ENCODE results near the gene CRABP2. TPM values are rescaled to one million over a fixed set of nuclear protein-coding genes. Genes with fewer than 3 reads are reported as not detected.

CRABP2 gene
- total and polyA plus RNA-seq, 2 of the 13 experiments (the other 11 are each of a cell fraction or from before 2014, with no cell fraction given), result 0.40 to 0.60 TPM

- TF ChIP-seq CEBPZ (IDR thresholded peaks at IDR 0.05; ENCODE audit: low read length), result no peak
- no peak for TF ChIP-seq KLF9 (CRISPR knock-in tag; IDR thresholded peaks at IDR 0.05; ENCODE audit: low read depth)
- no peak for TF ChIP-seq NKX3-1 (CRISPR knock-in tag; IDR thresholded peaks at IDR 0.05)
- no peak for TF ChIP-seq DNMT3B (CRISPR knock-in tag; conservative IDR thresholded peaks at IDR 0.05)
- TF ChIP-seq GABPA (IDR thresholded peaks at IDR 0.05; ENCODE audit: low read depth, low read length), result no peak
- peak; percentile 48; the same call in 1 of the 2 replicates for TF ChIP-seq GABPA (CRISPR knock-in tag; IDR thresholded peaks at IDR 0.05; ENCODE audit: low read depth)
- 0 out of 2 replicates have a peak, but pooled peaks have one; percentile 21 for TF ChIP-seq MEIS2 (CRISPR knock-in tag; IDR thresholded peaks at IDR 0.05)
- peak in 1 of 2 experiments; percentile 13; a peak in 1 of 4 replicates for TF ChIP-seq EP300 (IDR thresholded peaks at IDR 0.05; ENCODE audit: low read depth in 2 of 2, low read length in 2 of 2)
- TF ChIP-seq EP300 (CRISPR knock-in tag; IDR thresholded peaks at IDR 0.05; ENCODE audit: borderline replicate concordance), result no peak
- 0 out of 2 replicates have a peak, but pooled peaks have one; percentile 24 for TF ChIP-seq KMT2A (CRISPR knock-in tag; IDR thresholded peaks at IDR 0.05)
- TF ChIP-seq DBP (CRISPR knock-in tag; IDR thresholded peaks at IDR 0.05; ENCODE audit: not compliant biosample characterization), result no peak
- no peak for TF ChIP-seq TOE1 (CRISPR knock-in tag; IDR thresholded peaks at IDR 0.05)
- no peak for TF ChIP-seq ADNP (CRISPR knock-in tag; IDR thresholded peaks at IDR 0.05)
- no peak for TF ChIP-seq MIER2 (CRISPR knock-in tag; IDR thresholded peaks at IDR 0.05)
- no peak for TF ChIP-seq POGK (CRISPR knock-in tag; conservative IDR thresholded peaks at IDR 0.05)
- no peak for TF ChIP-seq GABPB1 (CRISPR knock-in tag; IDR thresholded peaks at IDR 0.05)
- no peak for TF ChIP-seq MIER3 (CRISPR knock-in tag; IDR thresholded peaks at IDR 0.05; ENCODE audit: borderline replicate concordance)
- TF ChIP-seq PCBP1 (IDR thresholded peaks at IDR 0.05; ENCODE audit: borderline replicate concordance, low read depth, low read length), result no peak
- no peak for TF ChIP-seq ARNT (IDR thresholded peaks at IDR 0.05)
- TF ChIP-seq ZFP41 (CRISPR knock-in tag; IDR thresholded peaks at IDR 0.05; ENCODE audit: borderline replicate concordance), result no peak
- no peak for TF ChIP-seq EHMT2 (IDR thresholded peaks at IDR 0.05; ENCODE audit: borderline replicate concordance, low read depth, low read length)
- TF ChIP-seq EZH2 (conservative IDR thresholded peaks at IDR 0.05; ENCODE audit: low read depth, low read length), result no peak
- no peak; the same call in 1 of the 2 replicates for TF ChIP-seq TSC22D2 (CRISPR knock-in tag; IDR thresholded peaks at IDR 0.05; ENCODE audit: borderline replicate concordance)
- no peak for TF ChIP-seq ZNF205 (CRISPR knock-in tag; IDR thresholded peaks at IDR 0.05)
Measured at GRCh38 chr1:156749419-156750118, 44.2 kb upstream of the CRABP2 start (continued).
